GM21737 (cell line): ENCODE measurements around the gene HDDC2.

Experiments used
- ATAC-seq: cut with Tn5 transposase; IDR thresholded peaks from one replicate; pipeline ENCODE4 v1.9.1; 2021; ENCODE audit warnings: mild to moderate bottlenecking, moderate library complexity; ENCODE audit not compliant: unreplicated experiment

HDDC2 gene

DNA sequence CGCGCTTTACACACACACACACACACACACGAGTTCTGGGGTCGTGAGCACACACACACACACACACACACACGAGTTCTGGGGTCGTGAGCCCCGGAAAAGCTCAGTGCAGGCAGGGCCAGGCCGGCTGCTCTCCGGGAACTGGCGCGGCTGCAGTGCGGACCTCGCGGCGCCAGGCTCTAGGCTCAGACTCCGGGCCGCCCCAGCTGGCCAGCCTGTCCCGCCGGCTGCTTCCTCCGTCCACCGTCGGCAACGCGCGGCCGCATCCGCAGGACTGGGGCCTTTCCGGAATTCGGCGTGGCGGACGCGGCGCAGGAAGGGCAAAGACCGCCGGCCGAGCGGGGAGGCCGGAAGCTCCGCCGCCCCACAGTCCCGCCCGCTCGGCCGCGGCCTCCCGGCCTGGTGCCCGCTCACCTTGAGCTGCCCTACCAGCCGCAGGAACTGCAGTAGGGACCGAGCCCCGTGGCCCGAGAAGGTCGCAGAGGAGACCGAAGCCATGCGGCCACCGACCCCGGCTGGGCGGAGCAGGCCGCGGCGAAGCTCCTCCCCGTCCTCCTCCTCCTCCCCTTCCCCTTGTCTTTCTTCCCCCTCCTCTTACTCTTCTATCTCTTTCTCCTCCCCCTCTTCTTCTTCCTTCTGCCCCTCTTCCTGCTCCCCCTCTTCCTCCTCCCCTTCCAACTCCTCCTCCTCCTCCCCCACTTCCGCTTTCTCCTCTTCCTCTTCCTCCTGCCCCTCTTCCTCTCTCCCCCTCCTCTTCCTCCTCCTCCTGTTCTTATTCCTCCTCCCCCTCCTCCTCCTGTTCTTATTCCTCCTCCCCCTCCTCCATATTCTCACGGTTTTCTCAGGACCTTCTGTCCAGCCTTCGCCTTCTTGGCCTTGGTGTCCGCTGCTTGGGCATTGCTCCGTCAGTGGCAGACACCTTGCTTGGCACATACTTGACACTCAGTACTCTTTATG, at the start of gene HDDC2:
Gene HDDC2, minus strand, starts transcription at position 533 of the 957 bp plus-strand sequence. Its CDS starts 35 bp downstream, at position 498.
- ATAC-seq = peak; percentile 85

GRCh38 chr6:125346926-125347563, 45.3 kb upstream of the HDDC2 start:
- peak; percentile 76 for ATAC-seq

DNA sequence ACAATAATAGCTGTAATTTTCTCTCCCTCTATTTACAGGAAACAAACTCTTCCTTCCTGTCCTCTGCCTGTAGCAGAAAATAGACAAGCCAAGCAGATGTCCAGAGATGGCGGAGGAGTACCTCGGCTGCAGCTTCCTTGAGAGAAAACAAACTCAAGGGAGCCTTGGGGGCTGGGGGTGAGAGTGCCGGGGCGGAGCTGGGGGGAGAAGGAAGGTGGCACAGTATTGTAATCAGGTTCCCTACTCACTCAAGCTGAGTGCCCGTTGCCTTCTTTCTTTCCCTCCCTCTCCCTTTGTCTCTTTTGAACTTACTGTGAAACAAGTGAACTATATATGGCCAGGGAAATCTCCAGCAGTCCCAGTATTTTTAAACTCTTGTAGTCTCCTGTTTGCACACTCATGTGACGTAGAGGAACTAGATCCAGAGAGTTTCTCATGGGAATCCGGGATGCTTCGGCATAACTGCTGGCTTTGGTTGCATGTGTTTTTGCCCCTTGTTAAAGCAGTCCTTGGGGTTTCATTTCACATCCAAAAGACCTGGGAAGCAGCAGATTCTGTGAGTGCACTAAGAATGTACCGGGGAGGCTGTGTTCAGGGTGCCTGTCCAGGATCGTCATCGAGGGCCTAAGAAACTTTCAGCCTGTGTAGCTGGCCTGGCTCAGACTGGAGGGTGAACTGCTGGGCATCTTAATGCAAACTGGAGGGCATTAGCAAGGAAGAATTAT, 44.6 kb upstream of the HDDC2 start:
- peak; percentile 50 for ATAC-seq

DNA sequence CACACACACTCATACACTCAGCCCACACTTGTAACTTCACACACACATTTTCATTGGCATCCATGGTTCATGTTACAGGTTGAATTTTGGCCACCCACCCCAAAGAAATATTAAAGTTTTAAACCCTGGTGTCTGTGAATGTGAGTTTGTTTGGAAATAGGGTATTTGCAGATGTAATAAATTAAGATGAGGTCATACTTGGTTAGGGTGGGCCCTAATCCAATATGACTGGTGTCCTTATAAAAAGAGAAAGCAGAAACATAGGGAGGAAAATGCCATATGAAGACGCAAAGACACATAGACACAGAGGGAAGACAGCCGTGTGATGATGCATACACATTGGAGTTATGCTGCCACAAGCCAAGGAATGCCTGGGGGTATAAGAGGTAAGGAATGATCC, 39.7 kb upstream of the HDDC2 start:
- no peak for ATAC-seq

DNA sequence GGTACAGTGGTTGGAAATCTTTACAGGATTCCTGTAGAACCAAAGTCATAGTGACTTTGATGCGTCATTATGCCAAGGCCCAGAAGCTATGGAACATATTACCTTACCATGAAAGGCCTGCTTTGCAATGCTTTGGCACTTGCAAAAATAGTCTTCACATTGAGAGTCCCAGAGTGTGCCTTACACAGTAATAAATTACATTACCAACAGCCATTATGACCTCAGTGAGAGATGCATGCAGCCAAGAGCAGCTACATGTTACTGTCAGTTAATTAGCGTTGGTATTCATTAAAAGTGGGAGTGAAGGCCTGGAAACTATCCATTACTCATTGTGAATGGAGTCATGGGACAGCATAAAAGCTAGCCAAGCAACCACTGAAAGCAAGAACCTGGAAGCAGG, 39.2 kb upstream of the HDDC2 start:
- ATAC-seq = no peak

GRCh38 chr6:125340175-125340835, 38.5 kb upstream of the HDDC2 start:
- no peak for ATAC-seq

DNA sequence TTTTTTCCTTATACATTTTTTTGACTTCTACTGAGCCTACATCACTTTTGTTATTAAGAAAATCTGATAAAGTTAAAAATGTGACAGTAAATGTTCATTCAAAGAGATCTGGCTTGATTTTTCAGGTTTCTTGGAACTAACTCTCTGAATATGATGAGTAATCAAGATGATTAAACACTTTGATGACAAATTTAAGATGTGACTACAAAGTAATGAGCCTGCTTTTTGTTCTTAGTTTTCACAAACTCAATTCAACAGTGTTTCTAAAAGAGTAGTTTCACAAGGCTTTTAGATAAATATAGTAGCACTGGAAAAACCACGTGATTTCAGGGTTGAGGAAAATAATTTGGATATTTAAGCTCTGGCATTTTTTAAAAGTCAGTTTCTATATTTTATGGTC, 37.9 kb upstream of the HDDC2 start:
- ATAC-seq = no peak

DNA sequence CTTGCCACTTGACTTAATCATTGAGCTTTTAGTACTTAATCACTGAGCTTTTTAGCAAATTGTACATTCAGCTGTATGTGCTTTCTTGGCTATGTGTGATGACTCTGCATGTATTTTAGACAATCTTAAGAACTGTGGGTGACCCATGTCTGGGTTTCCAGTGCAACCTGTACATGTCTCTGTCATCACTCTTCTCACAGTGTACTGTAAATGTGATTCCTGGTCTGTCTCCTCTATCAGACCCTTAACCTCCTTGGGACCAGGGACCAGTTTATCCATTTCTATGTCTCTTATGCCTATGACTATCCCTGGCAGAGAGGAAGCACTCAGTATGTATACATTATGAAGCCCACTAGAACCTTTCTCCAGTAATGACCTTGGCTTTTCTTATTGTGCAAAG, 36.6 kb upstream of the HDDC2 start:
- no peak for ATAC-seq

- ATAC-seq = no peak
Measured at GRCh38 chr6:125337706-125338105, 35.9 kb upstream of the HDDC2 start.

- no peak for ATAC-seq
Measured at GRCh38 chr6:125332664-125333063, 30.9 kb upstream of the HDDC2 start.

GRCh38 chr6:125325586-125325985, 23.8 kb upstream of the HDDC2 start:
- no peak for ATAC-seq

- ATAC-seq = no peak
Measured at GRCh38 chr6:125323376-125323775, 21.6 kb upstream of the HDDC2 start.

DNA sequence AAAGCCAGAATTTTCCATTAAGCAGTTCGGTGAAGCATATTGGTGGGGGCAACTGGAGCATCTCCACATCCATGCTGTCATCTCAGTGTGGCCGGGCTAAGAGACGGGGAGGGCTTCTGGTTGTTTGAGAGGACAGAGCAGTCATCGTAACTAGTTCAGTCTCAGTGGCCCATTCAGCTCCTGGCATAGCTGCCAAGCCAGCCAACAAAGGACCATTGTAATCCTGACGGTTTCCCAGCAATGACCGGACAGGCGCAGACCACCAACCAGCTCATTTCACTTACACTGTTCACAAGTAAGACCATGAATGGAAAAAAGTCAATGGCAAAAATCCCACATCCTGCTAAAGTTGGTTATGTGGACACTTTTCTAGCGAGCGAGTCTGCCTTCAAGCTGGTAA, 14.9 kb upstream of the HDDC2 start:
- no peak for ATAC-seq

DNA sequence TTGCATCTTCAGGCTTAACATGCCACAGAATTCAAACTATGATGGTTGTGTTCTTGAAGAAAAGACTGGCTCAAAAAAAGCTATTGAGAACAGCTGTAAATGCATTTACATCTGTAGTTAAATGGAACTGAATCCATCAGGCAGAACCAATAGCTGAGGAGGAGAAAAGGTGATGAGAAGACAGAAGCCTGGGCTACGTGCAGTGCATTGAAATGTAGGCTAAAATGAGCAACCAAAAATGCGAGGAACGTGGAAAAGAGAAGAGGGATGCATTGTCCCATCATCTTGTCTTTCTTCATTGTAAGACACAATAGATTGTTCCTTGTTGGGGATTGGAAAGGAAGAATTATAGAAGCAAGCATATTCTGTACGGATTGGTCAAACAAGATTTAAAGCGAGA, 13.8 kb upstream of the HDDC2 start:
- ATAC-seq = no peak

DNA sequence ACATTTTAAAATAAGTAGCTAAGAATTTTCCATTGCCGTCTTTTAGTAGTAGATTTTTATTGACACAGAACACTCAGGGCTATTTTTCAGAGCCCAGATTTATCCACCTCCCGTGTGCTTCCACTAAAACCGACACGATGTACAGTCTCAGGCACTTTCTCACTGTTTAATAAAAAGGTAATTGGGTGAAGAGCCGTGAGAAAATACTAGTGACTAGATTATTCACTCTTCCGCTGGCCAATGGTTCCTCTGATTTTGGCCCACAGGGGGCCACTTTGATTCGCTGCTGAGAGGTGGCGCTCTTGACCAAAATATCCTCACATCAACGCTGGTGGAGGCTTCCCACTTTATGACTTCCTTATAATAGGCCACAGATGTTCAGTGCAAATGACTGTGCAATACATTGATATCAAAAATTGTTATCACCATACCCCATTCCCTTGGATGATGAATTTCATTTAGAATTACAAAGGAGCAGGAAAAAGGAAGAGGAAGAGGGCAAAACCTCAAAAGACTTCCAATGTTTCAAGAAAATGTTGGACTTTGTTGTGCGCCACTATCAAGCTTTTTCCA, 12.3 kb upstream of the HDDC2 start:
- peak; percentile 89 for ATAC-seq

- no peak for ATAC-seq
Measured at GRCh38 chr6:125312950-125313349, 11.2 kb upstream of the HDDC2 start.

DNA sequence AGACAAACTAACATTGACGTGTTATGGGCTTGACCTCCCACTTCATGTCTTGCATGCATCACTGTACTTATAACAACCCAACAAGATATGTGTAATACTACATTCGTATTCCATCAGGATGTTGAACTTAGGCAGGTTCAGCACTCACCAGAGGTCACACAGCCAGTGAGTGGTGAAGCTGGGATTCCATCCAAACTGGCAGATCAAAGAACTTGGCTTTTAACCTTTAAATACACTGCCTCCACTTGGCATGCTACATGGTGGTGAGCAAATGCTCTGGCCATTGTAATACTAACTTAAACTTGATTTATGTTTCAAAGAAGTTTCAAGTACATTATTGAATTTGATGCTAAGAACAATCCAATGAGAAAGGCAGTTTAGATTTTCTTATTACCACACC, 10.7 kb upstream of the HDDC2 start:
- no peak for ATAC-seq

- ATAC-seq = peak; percentile 73
Measured at GRCh38 chr6:125310994-125311649, 9.4 kb upstream of the HDDC2 start.

DNA sequence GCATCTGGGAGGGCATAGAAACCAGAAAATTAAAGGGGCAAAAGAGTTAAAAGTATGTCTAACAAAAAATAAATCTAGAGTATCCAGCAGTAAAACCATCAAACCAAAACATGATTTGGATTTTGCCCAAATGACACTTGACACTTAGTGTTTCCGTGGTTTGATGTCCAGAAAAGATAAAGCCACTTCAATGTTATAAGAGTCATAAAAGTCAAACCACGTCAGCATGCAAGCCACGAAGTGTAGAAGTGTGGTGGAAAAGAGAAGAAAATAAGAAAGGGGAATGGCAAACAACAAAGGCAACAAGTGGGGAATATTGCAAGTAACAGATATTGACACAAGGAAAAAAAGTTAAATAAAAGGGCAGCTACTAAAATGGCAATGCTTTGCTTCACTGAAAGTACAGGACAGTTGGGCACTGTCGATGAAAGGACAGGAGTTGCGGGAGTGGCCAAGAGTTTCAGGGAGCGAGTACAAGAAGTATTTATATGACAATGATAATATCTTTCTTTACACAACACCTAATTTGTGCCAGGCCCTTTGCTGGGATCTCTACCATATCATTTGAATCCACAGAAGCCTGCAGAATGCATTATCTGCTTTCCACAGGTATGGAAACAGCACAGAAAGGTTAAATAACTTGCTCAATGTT, 6.3 kb upstream of the HDDC2 start:
- no peak for ATAC-seq
